Erythroblast (primary cell): ENCODE data around the gene MAN2A1.

Source experiments
- DNase-seq, 2 experiments: peaks; one replicate each; lab custom pipeline; 2025; lab: John Stamatoyannopoulos, UW
- GATA1 ChIP-seq: IDR thresholded peaks from 2 replicates; pipeline ENCODE4 v1.6.1; 2011; ENCODE audit warnings: low read depth, mild to moderate bottlenecking, control low read depth, low read length, moderate library complexity
- POLR2A ChIP-seq: IDR thresholded peaks from 2 replicates; pipeline ENCODE4 v1.6.1; 2011; ENCODE audit warnings: mild to moderate bottlenecking, low read length

Gene MAN2A1

DNA sequence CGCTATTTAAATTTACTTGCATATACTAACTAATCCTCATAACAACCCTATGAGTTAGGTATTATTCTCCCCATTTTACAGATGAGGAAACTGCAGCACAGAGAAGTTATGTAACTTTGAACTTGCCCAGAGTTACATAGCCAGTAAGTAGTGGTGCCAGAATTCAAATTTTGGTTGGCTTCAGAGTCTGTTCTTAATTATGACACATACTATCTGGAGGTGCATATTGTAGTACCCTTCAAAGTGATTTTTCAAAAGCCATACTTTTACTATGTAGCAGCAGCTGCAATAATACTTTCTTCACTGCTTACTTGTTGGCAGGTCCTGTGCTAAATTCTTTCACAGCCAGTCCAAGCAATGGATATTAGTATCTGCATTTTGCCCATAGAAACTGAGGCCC, 16.4 kb downstream of the MAN2A1 start:
- no peak for DNase-seq
- TF ChIP-seq POLR2A = no peak
- no peak for TF ChIP-seq GATA1

- no peak for DNase-seq
- no peak for TF ChIP-seq GATA1
- no peak for TF ChIP-seq POLR2A
Observed at GRCh38 chr5:109707531-109707930, 17.8 kb downstream of the MAN2A1 start.

GRCh38 chr5:109708813-109709212, 19.1 kb downstream of the MAN2A1 start:
- TF ChIP-seq GATA1 (no peak), POLR2A (no peak)
- DNase-seq = no peak

DNA sequence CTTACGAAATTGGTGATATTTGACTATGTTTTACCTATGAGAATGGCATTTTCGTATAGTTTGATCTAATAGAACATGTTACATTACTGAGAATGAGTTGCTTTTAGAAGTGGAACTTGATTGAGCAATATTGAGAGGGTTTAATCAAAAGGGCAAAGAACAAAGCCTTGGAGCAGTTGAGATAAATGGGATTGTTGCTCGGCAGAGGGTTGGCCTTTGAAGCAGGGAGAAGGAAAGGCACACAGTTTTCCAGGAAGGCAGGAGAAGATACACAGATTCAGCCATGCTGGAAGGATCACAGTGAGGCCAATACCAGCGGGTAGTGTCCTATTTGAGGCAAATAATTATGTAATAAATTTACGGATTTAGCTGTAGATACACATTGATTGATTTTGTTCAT, 19.5 kb downstream of the MAN2A1 start:
- DNase-seq = no peak
- TF ChIP-seq POLR2A (no peak), GATA1 (no peak)

- peak; percentile 38 to 71 for DNase-seq
- TF ChIP-seq GATA1 = no peak
- no peak for TF ChIP-seq POLR2A
Observed at GRCh38 chr5:109711673-109712072, 21.9 kb downstream of the MAN2A1 start.

GRCh38 chr5:109713453-109713852, 23.7 kb downstream of the MAN2A1 start:
- TF ChIP-seq GATA1 = no peak

DNA sequence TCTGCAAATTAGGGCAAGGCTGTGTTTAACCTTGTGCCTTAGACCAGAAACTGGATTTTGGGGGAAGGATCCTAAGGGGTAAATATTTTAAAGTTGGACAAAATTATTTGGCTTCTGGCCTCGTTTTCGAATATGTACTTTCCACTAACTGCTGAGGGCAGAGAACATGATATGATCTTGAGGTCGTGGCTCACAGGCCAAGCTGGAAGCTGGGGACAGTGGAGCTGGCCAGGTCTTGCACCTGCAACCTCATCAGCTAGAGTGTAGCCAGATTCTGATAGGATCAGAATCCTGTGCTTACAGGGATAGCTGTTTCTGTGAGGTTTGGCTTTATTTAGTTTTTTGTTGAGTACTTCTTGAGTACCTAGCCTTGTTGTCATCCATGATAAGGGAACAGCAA, 24.9 kb downstream of the MAN2A1 start:
- DNase-seq = peak; percentile 27 to 35
- TF ChIP-seq GATA1 = no peak
- no peak for TF ChIP-seq POLR2A

More at GRCh38 chr5:109713453-109713852, 23.7 kb downstream of the MAN2A1 start:
- no peak for DNase-seq

- DNase-seq = no peak
- TF ChIP-seq GATA1 = no peak
- TF ChIP-seq POLR2A = no peak
Observed at GRCh38 chr5:109718216-109718615, 28.5 kb downstream of the MAN2A1 start.

GRCh38 chr5:109718632-109719031, 28.9 kb downstream of the MAN2A1 start:
- TF ChIP-seq POLR2A (no peak), GATA1 (no peak)
- DNase-seq = no peak

GRCh38 chr5:109719978-109720377, 30.3 kb downstream of the MAN2A1 start:
- TF ChIP-seq POLR2A (no peak), GATA1 (no peak)

DNA sequence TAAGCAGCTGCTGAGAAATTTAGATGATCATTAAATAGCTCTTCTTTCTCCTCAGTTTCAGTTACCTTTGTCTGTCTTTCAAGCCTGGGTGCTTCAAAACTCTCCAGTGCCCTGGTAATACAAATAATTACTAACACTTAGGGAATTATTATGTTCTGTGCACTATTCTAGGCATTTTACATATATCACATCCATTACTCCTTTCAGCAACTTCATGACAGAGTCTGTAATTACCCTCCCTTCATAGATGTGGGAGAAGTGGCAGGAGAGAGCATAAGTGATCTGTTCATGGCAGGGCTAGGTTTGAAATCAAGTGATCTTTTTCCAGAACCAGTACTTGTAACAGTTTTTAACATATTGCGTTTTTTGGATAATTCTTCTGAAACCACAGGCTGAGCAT, 32.0 kb downstream of the MAN2A1 start:
- TF ChIP-seq GATA1 (no peak), POLR2A (no peak)
- DNase-seq = no peak

More at GRCh38 chr5:109719978-109720377, 30.3 kb downstream of the MAN2A1 start:
- peak; percentile 63 to 76 for DNase-seq

- TF ChIP-seq GATA1 = no peak
- TF ChIP-seq POLR2A = no peak
- no peak for DNase-seq
Observed at GRCh38 chr5:109723606-109724005, 33.9 kb downstream of the MAN2A1 start.

DNA sequence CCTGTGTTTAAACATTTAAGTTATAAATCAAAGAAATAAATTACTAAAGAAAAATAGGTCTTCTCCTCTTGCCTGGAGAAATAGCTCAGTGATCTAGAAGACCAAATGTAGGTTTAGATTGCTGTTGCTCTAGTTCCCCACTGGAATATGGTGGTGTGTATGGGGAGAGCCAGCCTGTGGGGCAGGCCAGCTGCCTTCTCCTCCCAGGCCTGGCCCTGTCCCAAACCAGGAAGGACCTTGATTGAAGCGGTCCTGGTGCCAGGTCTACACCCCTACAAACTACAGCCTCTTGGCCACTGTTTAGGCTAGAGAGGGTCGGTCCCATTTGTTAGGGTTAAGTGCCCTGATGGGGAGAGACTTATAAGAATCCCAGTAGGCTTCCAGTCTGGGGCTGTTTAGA, 35.4 kb downstream of the MAN2A1 start:
- TF ChIP-seq POLR2A (no peak), GATA1 (no peak)
- no peak for DNase-seq

GRCh38 chr5:109739741-109740728, 50.3 kb downstream of the MAN2A1 start:
- DNase-seq = no peak
- no peak for TF ChIP-seq GATA1
- no peak for TF ChIP-seq POLR2A
